Kidney (tissue), 14 donors: ENCODE results near the gene BAZ1A. TPM values are rescaled to one million over a fixed set of nuclear protein-coding genes. Genes with fewer than 3 reads are reported as not detected.

Source experiments
- DNase-seq, 5 donors: peaks; one replicate each; pipeline ENCODE4 v3.0.0-alpha.2; 2013 to 2020
- FAIRE-seq: peaks from 2 replicates; lab custom pipeline; 2012; peaks lifted over from hg19 to GRCh38; lab: Jason Lieb, UNC
- H3K27ac ChIP-seq, 2 donors: one replicate each; pipeline ENCODE4 v1.7.0; 2013; ENCODE audit warnings: low read depth in 2 of 2, low read length in 2 of 2, inconsistent platforms in 1 of 2
- H3K27me3 ChIP-seq: one replicate; pipeline ENCODE4 v1.7.1; 2013; ENCODE audit warnings: low read length, inconsistent platforms; ENCODE audit not compliant: control insufficient read depth, insufficient read depth
- H3K36me3 ChIP-seq, 3 donors: one replicate each; pipeline versions ENCODE4 v1.7.0 to v1.7.1; 2013; ENCODE audit warnings: low read length in 3 of 3, control low read depth in 1 of 3, inconsistent platforms in 1 of 3; ENCODE audit not compliant: insufficient read depth in 3 of 3, control insufficient read depth in 2 of 3
- H3K4me1 ChIP-seq, 3 donors: one replicate each; pipeline versions ENCODE4 v1.7.0 to v1.7.1; 2013; ENCODE audit warnings: low read length in 3 of 3, inconsistent platforms in 1 of 3, low read depth in 1 of 3; ENCODE audit not compliant: control insufficient read depth in 2 of 3, insufficient read depth in 2 of 3
- H3K4me3 ChIP-seq, 3 donors: one replicate each; pipeline versions ENCODE4 v1.7.0 to v1.8.1; 2013; ENCODE audit warnings: low read length in 3 of 3, control low read depth in 1 of 3, inconsistent platforms in 1 of 3
- H3K9ac ChIP-seq, 3 donors: one replicate each; pipeline versions ENCODE4 v1.7.0 to v1.7.1; 2013; ENCODE audit warnings: low read length in 3 of 3, control low read depth in 1 of 3, inconsistent platforms in 1 of 3
- H3K9me3 ChIP-seq, 3 donors: one replicate each; pipeline versions ENCODE4 v1.7.0 to v1.7.1; 2013; ENCODE audit warnings: low read length in 3 of 3, control low read depth in 1 of 3, inconsistent platforms in 1 of 3; ENCODE audit not compliant: control insufficient read depth in 2 of 3, insufficient read depth in 1 of 3
- intact Hi-C: fragments of 100-400 bp; cut with DNase I; formaldehyde crosslinking; loops from one replicate; pipeline ENCODE4 v1.11.1; 2022
- polyA plus RNA-seq: library from polyadenylated mRNA; stranded (reverse); fragments of 350-450 nt; fragmentation: Illumina TruSeq; extraction: RNeasy Lipid Tissue Mini Kit (QIAGEN cat#74804); gene quantifications from one replicate; pipeline ENCODE4 v1.2.3, GENCODE V29; 2014; ENCODE audit warnings: low read depth, low replicate concordance; ENCODE audit not compliant: insufficient read depth
- total RNA-seq: library from RNA; stranded (reverse); fragmentation: NEBNext Ultra II Directional; extraction: Animal tissue kit (Norgen Biotek cat#: 25700); gene quantifications from one replicate; pipeline ENCODE4 v1.2.1, GENCODE V29; 2021
- TF ChIP-seq, protein P1 (sequence below): IDR thresholded peaks from 3 replicates; pipeline ENCODE4 v1.5.1; 2012; ENCODE audit warnings: mild to moderate bottlenecking, moderate library complexity, borderline replicate concordance; ENCODE audit not compliant: insufficient read depth; ENCODE audit errors: extremely low read depth
- donor health status: control.
- donor health status: control.
- donor health status: control.
- donor health status: control.
- donor health status: control.
- donor health status: DM: yes; HTN: yes; CAD: no.
- donor health status: Normal renal cell carcinoma (clear cell type).

BAZ1A gene
- total and polyA plus RNA-seq, 2 donors from 2014 or later = 3.1 to 20.8 TPM

DNA sequence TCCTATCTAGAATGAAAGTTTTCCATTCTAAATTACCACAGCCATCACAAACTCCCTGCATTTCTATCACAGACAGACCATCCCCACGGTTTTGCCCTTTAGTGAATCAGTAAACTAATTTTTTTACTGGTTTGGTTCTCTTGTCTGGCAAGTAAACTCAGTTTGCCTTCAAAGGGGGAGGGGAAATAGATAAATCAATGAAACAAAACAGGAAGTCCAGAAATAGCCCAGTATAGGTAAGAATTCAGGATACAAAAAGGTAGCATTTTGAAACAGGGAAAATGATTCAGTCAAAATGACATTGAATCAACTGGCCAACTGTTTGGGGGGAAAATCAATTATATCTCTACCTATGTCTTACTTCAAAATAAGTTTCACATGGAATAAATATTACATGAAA lies 15.8 kb upstream of the BAZ1A start:
- intact Hi-C loops = no loop called here
- FAIRE-seq = no peak
- H3K4me1 ChIP-seq = no peaks in the 10 kb centered on the region
- H3K9ac ChIP-seq = no peak overlapping the region
- no peaks in the 10 kb centered on the region for H3K36me3 ChIP-seq
- TF ChIP-seq, protein P1, sequence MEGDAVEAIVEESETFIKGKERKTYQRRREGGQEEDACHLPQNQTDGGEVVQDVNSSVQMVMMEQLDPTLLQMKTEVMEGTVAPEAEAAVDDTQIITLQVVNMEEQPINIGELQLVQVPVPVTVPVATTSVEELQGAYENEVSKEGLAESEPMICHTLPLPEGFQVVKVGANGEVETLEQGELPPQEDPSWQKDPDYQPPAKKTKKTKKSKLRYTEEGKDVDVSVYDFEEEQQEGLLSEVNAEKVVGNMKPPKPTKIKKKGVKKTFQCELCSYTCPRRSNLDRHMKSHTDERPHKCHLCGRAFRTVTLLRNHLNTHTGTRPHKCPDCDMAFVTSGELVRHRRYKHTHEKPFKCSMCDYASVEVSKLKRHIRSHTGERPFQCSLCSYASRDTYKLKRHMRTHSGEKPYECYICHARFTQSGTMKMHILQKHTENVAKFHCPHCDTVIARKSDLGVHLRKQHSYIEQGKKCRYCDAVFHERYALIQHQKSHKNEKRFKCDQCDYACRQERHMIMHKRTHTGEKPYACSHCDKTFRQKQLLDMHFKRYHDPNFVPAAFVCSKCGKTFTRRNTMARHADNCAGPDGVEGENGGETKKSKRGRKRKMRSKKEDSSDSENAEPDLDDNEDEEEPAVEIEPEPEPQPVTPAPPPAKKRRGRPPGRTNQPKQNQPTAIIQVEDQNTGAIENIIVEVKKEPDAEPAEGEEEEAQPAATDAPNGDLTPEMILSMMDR = no peak
- no peak overlapping the region for H3K4me3 ChIP-seq
- H3K27ac ChIP-seq = no peak overlapping the region
- no peaks in the 10 kb centered on the region for H3K9me3 ChIP-seq
- H3K27me3 ChIP-seq = no peaks in the 10 kb centered on the region
- DNase-seq = no peak

DNA sequence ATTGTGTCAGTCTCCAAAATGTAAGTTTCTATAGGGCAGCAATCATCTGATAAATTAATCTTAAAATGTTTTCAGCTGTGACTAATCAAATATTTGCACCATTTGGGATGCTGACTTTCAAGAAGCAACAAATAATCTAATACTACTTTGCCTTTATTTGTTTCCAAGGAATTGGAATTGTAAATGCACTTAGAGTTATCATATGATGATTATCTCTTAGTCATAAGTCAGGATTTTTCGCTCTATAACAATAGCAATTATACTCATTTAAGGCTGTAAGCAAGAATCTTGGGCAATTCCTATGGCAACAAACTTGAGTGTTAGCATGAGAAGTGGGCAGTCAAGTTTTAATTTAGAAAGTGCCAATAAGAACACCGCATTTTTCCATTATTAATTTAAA lies 13.0 kb upstream of the BAZ1A start:
- no peak overlapping the region for H3K27ac ChIP-seq
- H3K4me3 ChIP-seq = no peak overlapping the region
- no peak overlapping the region for H3K9ac ChIP-seq
- no peak for FAIRE-seq
- intact Hi-C loops = no loop called here
- H3K9me3 ChIP-seq = no peaks in the 10 kb centered on the region
- H3K36me3 ChIP-seq = no peaks in the 10 kb centered on the region
- no peaks in the 10 kb centered on the region for H3K4me1 ChIP-seq
- TF ChIP-seq, protein P1 = no peak
- no peak for DNase-seq
- H3K27me3 ChIP-seq = no peaks in the 10 kb centered on the region

DNA sequence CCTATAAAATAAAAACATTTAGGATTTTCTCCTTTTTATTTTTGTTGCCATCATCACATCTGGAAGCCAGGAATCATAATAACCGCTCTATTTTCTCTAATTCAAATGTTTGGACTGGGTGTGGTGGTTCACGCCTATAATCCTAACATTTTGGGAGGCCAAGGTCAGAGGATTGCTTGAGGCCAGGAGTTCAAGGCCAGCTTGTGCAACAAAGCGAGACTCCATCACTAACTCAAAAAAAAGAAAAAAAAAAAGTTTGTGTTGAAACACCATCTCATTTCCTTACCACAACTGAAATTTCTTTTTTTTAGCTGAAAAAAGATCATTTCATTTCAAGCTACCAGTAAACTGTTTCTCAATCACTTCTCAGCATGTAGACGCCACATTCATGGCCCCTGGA lies 8.8 kb upstream of the BAZ1A start:
- intact Hi-C loops = no loop called here
- H3K4me3 ChIP-seq = no peak overlapping the region
- H3K4me1 ChIP-seq = no peaks in the 10 kb centered on the region
- H3K9me3 ChIP-seq = no peaks in the 10 kb centered on the region
- no peak for FAIRE-seq
- DNase-seq = no peak
- no peaks in the 10 kb centered on the region for H3K27me3 ChIP-seq
- no peak overlapping the region for H3K27ac ChIP-seq
- no peaks in the 10 kb centered on the region for H3K36me3 ChIP-seq
- TF ChIP-seq, protein P1 = no peak
- no peak overlapping the region for H3K9ac ChIP-seq

DNA sequence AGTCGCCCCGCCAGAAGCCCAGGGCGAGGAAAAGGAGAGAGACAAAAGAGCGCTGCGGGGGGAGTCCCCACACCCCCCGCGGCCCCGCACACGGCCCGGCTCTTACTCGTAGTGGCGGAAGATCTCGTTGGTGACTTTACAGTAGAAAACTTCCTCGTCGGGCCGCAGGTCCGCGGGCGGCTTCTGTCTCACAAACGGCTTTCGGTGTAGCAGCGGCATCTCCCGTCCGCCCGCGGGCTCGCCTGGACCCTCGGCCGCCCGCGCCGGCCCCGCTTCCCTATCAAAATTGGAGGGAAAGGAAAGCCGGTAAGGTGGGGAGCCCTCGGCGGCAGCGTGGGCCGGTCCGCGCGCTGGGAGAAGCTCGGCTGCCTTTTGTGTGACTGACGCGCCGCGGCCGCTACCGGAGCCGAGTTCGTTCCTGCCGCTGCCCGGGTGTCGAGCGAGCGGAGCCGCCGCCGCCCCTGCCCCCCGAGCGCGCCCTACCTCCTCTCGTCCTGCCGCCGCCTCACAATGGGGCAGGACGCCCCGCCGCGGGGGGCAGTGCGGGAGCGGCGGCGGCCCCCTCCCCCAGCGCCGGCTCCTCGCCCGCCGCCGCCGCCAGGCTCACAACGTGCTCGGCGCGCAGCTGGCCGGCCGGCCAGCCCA lies 652 bp downstream of the BAZ1A start:
- Histone ChIP-seq H3K36me3 (no peaks in the 10 kb centered on the region), H3K4me3 (peak overlapping the region; percentile 41 to 89 (median 76)), H3K9ac (peak overlapping the region in 2 of 3 donors; percentile 1 to 83), H3K27ac (peak overlapping the region; percentile 99), H3K27me3 (no peaks in the 10 kb centered on the region), H3K9me3 (no peaks in the 10 kb centered on the region), H3K4me1 (no peaks in the 10 kb centered on the region)
- DNase-seq (peak; percentile 72 to 88 (median 79)), FAIRE-seq (no peak)
- TF ChIP-seq, protein P1 = no peak
- intact Hi-C loops = no loop called here
